AG09319 (cell line): ENCODE measurements around the gene CACNA2D2.

Experiments
- DNase-seq: peaks from one replicate; pipeline ENCODE4 v3.0.0-alpha.2; 2010; ENCODE audit warnings: low read depth; ENCODE audit errors: extremely low read depth
- TF ChIP-seq, protein P1 (sequence below): IDR thresholded peaks from 2 replicates; pipeline ENCODE4 v1.5.1; 2011; ENCODE audit warnings: low read depth, mild to moderate bottlenecking, inconsistent platforms, low read length, moderate library complexity

Gene CACNA2D2

GRCh38 chr3:50534681-50535330 lies 31.4 kb upstream of the CACNA2D2 start:
- no peak for DNase-seq
- TF ChIP-seq, protein P1, sequence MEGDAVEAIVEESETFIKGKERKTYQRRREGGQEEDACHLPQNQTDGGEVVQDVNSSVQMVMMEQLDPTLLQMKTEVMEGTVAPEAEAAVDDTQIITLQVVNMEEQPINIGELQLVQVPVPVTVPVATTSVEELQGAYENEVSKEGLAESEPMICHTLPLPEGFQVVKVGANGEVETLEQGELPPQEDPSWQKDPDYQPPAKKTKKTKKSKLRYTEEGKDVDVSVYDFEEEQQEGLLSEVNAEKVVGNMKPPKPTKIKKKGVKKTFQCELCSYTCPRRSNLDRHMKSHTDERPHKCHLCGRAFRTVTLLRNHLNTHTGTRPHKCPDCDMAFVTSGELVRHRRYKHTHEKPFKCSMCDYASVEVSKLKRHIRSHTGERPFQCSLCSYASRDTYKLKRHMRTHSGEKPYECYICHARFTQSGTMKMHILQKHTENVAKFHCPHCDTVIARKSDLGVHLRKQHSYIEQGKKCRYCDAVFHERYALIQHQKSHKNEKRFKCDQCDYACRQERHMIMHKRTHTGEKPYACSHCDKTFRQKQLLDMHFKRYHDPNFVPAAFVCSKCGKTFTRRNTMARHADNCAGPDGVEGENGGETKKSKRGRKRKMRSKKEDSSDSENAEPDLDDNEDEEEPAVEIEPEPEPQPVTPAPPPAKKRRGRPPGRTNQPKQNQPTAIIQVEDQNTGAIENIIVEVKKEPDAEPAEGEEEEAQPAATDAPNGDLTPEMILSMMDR: no peak

- TF ChIP-seq, protein P1: no peak
- no peak for DNase-seq
Measured at GRCh38 chr3:50533807-50534461, 30.5 kb upstream of the CACNA2D2 start.

DNA sequence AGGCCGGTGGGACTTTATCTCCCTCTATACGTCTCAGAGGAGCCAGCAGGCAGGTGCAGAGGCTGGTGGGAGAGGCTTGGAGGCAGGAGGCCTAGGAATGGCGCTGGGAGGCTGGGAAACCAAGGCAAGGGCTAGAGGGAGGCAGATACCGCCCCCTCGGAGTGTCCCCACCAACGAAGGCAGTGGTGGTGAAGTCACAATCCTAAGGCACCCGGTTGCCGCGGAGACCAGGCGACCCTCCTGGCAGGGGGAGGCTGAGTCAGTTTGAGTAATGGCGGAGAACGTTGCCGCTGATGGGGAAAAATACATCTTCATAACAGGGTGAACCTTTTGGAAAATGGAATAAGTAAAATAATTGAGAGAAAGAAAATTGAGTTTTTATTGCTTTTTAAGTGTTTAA lies 29.9 kb upstream of the CACNA2D2 start:
- DNase-seq: no peak
- TF ChIP-seq, protein P1: no peak

DNA sequence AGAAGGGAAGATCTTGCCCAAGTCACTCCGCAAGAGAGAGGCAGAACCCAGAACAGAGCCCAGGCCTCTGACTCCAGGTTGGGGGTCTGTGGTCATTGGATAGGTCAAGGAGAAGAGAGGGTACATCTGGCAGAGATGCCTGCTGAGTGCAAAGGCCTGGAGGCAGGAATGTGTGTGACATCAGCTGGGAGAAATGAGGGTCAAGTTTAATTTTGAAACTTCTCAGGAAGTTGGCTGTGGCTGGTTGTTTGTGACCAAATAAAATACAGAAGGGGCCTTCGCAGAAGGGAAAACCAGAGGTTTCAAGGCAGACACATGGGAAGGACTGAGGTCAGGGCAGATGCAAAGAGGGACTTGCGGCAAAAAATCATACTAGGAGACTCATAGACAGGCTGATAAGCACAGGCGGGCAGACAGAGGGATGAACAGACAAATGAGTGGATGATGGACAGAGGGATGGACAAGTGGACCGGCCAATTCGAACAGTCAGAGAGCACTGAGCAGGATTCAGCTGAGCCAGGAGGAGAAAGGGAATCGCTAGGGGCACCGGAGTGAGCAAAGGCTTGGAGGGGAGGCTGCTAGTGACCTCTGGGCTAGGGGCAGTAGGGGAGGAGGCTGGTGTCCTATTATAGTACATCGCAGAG lies 28.8 kb upstream of the CACNA2D2 start:
- DNase-seq: no peak
- TF ChIP-seq, protein P1: peak; percentile 13

GRCh38 chr3:50531201-50531600 lies 27.8 kb upstream of the CACNA2D2 start:
- TF ChIP-seq, protein P1: no peak
- DNase-seq: no peak

GRCh38 chr3:50530001-50530970 lies 26.9 kb upstream of the CACNA2D2 start:
- DNase-seq: no peak

More at GRCh38 chr3:50530001-50530970, 26.9 kb upstream of the CACNA2D2 start:
- TF ChIP-seq, protein P1: no peak
